Umbilical cord (tissue), 2 donors: ENCODE results near the gene RASGRF1. TPM values are rescaled to one million over a fixed set of nuclear protein-coding genes. Genes with fewer than 3 reads are reported as not detected.
"Not testable (repeated sequence)": the region's sequence is repeated elsewhere in the genome, so short reads cannot be mapped to it uniquely, and the experiment has no call there.

Experiments
- DNase-seq: peaks from one replicate; pipeline ENCODE4 v3.0.0-alpha.2; 2015; ENCODE audit warnings: low spot score
- total RNA-seq: library from RNA; depleted of rRNA; stranded (reverse); fragments of >200 nt; gene quantifications from one replicate; pipeline ENCODE4 v1.2.3, GENCODE V29; 2014; ENCODE audit warnings: low replicate concordance; ENCODE audit not compliant: insufficient read depth

The RASGRF1 gene
- 1.7 TPM for total RNA-seq

GRCh38 chr15:79090487-79091203 is at the start of gene RASGRF1:
RASGRF1 (minus strand) TSS chr15:79090780; CDS start chr15:79090498, 282 bp downstream.
- DNase-seq, result no peak

GRCh38 chr15:79136434-79137046 is 46.0 kb upstream of the RASGRF1 start:
- DNase-seq, result no peak

- DNase-seq, result no peak
These were observed 42.7 kb upstream of the RASGRF1 start for GRCh38 chr15:79133309-79133708.

- no peak for DNase-seq
These were observed 42.2 kb upstream of the RASGRF1 start for GRCh38 chr15:79132770-79133169.

DNA sequence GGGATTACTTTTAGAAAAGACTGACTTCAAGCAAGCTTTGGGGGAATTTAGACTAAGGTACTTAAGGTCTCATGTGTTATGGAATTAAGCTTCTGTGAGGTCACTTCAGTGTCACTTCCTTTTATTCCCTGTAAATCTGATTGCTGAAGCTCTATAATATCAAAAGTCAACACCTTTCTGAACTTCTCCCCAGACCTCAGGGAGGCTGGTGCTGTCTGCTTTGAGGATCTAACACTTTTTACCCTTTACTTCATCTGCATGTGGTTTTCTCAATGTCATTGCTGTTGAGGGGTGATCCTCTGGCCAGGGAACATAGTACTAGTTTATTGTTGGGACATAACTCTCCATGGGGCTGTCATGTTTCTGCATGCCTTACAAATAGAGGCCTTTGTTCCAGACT is 41.8 kb upstream of the RASGRF1 start:
- no peak for DNase-seq

DNA sequence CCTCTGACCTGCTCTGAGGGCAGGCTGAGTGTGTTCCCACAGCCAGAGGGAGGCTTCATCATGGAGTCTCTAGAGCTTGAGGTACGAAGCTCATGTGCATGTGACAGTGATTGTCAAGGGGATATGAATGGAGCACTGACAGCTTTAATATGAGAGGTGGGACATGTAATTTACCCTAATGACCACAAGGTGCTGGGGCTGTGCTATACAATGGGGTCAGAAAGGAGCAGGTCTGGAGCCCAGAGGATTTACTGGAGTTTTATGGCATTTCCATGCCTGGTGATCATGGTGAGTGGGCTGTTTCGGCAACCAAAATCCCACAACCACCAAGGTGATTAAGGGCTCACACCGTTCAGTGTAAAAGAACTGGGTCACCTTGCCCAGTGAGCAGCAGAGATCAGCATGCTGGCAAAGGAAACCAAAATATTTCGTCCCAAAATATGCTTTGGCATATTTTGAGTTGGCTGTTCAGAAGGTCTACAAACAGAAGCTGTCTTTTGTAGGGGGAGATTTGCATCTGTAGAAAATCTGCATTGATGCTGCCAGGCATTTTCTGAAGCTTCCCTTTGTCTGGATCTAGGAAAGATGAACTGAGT is 40.1 kb upstream of the RASGRF1 start:
- DNase-seq, result no peak

DNA sequence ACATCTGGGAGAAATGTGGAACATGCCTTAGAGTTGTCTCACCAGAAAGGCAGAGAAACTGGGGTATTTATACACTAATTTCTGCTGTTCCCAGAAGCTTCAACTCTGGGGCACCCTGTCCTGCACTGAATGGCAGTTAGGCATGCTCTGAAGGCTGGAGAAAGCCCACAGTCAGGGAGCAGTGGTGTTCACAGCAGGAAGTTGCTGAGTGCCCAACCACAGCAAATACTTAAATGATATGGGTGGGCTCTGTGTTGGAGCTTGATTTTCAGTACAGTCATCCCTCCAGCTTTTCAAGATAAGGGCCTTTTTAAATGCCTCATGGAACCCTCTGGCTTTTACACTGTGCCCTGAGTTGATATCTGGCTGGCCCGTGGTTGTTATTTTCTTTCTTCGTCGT is 38.7 kb upstream of the RASGRF1 start:
- no peak for DNase-seq

DNA sequence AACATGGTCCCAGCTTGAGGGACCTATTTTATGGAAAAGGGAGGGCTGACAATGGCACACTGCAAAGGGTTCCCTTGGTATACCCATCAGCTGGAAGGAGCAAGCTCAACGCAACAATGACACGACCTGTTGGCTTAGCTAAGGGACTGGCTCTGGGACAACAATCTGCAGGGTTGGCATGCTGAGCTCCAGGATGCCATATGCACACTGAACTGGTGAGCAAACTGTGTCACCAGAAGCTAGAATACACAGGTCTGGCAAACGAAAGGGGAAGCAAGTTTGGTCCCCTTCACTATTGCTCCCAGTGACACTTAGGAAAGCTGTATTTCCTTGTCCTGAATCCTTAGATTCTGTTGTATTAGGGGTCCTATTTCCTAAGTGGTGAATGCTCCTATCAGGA is 38.0 kb upstream of the RASGRF1 start:
- no peak for DNase-seq

GRCh38 chr15:79124388-79124787 is 33.8 kb upstream of the RASGRF1 start:
- DNase-seq, result no peak

DNA sequence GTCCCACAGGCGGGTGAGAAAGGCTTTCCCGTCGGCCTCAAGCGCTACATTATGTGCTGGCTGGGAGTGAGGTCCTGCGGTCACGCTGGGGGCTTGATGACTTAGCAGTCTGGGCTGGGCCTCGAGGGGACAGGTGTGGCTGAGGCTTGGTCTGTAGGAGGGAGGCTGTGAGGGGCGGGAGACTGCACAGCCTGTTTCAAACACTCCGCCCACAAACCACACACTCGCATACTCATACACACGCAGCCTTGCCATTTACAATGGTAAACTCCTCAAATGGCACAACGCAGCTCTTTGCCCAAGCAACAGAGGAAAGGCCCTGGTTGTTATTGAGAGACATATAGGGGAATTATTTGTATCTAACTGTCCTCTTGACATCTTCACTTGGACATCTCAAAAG is 32.4 kb upstream of the RASGRF1 start:
- no peak for DNase-seq

DNA sequence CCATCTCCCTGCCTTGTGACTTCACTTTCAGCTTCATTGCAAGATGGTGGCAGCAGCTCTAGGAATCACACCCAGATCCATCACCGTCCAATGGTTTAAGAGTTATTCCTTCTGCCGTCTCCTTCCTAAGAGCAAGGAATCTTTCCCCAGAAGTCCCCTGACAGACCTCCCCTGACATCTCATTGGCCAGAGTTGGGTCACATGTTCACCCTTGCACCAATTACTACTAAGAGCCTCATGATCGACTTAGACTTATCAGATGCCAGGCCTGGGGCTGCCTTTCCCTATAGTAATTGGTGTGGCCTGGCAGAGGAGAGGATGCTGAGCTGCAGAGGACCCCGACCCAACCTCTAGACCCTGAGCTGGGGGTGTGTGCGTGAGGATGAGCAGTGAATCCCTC is 31.8 kb upstream of the RASGRF1 start:
- DNase-seq, result no peak

DNA sequence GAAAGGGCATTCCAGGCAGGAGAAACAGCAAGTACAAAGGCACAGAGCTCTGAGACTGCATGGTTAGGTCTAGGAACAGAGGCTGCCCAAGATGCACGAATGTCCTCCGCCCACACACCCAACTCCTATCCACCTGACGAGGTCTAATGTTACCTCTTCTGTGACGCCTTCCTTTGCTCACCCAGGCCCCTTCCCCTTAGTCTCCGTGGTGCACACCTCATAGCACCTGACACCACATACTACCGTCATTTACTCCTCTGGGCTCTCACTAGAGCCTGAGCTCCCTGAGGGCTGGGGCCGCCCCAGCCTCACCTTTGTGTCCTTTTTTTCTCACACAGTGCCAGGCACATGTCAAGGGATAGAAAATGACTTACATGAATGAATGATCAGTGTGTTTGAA is 31.0 kb upstream of the RASGRF1 start:
- no peak for DNase-seq

DNA sequence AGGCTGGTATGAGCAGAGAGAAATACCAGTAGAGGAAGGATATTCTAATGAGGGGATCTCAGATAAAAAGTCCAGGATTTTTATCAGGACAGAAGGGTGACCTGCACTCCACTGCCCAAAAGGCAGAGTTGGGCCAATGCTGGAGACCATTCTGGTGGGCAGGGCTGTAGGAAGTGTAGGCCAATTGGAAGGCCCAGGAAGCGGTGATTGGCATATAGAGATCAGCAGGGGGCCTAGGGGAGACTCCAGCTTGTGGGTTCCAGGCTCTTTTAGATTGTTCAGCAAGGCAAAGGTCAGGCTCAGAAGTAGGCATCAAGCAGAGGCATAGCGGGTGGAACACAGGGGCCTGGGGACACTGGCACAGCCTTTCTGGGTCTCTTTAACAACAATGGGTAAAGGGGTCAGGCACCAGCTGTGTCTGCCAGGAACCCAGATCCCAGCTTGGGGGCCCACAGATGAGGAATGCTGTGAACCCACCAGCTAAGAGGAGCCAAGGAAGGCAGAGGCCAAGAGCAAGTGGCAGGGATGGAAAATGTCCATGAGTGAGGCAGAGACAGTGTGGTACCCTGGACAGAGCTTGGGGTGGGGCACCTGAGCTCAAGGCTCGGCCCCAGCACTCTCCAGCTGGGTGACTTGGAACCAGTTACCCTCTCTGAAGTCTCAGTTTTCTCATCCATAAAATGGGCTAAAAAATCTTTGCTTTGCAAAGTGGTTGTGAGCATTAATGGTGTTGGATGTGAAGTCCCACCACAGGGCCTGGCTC is 27.0 kb upstream of the RASGRF1 start:
- no peak for DNase-seq

GRCh38 chr15:79116771-79117170 is 26.2 kb upstream of the RASGRF1 start:
- no peak for DNase-seq

DNA sequence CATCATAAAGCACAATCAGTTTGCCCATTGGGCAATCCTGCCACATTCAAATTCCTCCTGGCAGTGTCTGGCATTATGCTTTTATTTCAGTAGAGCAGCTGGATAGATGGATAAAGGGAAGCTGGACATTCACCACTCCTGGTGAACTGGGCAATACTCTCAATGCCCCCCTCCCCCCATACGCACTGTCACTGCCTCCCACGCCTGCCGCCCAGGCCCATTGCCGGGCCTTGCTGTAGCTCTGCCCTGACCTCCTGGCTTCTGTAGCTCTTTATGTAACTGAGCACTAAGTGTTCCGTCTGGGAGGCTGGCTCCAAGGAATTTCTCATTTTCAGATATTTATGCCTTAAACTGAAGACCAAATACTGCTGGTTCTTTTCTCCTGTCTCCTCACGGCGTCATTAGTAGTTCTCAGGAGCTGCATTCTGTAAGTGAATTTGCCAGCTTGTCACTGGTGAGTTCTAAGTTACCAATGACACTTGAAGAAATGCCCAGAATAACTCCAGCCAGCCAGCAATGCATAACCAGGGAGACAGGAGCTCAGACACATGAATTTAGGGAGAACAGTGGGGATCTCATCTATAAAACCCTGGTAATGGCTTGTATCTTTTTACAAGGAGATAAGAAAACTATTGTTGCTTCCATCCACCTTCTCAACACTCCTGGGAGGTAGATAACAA is 25.5 kb upstream of the RASGRF1 start:
- no peak for DNase-seq

GRCh38 chr15:79113831-79114230 is 23.3 kb upstream of the RASGRF1 start:
- DNase-seq, result no peak

DNA sequence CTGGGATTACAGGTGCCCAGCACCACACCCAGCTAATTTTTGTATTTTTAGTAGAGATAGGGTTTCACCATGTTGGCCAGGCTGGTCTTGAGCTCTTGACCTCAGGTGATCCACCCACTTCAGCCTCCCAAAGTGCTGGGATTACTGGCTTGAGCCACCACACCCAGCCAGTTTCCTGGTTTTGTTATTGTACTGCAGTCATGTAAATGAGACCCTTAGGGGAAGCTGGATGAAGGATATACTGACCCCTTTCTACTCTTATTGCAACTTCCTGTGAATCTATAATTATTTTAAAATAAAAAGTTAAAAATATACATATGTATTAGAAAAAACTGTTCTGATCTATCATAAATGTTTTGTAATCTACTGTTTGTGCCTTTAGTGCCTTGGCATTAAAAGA is 20.8 kb upstream of the RASGRF1 start:
- DNase-seq, result not testable (repeated sequence)

DNA sequence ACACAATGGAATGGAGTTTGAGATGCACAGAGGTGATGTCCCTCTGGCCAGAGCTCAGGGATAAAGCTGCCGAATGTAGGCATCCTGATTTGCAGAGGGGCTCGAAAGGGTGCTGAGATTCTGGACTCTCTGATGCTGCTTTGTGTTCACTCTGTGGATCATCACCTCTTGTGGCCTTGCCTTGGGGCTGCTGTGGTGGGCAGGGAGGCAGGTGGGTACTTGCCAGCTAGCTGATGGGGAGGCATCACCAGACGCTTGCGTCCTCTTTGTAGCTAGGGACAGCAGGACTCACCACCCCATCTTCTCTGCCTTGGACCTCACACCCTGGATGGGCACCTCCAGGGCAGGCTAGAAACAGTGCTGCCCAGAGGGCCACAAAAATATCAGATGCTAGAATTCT is 14.6 kb upstream of the RASGRF1 start:
- no peak for DNase-seq

GRCh38 chr15:79102595-79102994 is 12.0 kb upstream of the RASGRF1 start:
- DNase-seq, result no peak

GRCh38 chr15:79101866-79102581 is 11.4 kb upstream of the RASGRF1 start:
- no peak for DNase-seq

DNA sequence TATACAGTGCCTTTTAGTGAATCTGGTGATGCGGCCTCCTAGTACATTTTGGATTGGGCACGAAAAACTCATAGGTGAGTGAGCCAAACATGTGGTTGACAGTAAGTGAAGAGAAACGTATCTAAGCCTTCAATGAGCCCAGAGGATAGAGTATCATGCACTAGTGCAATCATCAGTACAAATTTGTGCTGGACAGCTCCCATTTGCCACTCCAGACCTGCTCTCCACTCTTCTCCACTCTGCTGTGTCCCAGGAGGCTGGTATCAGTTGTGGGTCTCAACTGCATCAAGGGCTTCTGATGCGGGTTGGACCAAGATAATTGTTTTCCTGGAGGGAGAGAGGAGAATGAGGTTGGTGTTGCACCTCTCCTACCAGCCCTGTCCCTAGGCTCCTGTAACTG is 9.1 kb upstream of the RASGRF1 start:
- DNase-seq, result no peak
